ENCODE data around the gene IL17F.

GRCh38 chr6:52285177-52286068 is 41.1 kb upstream of the IL17F start:
- peak in 1 of 2 donors; percentile 21 for TF ChIP-seq CTCF (conservative IDR thresholded peaks at IDR 0.05 in 1 of 2, IDR thresholded peaks at IDR 0.05 in 1 of 2; ENCODE audit: low read depth in 1 of 2, low read length in 2 of 2)
- TF ChIP-seq EZH2 (IDR thresholded peaks at IDR 0.05; ENCODE audit: low read length, missing control alignments): no peak
